GM10266 (cell line): Measurements from ENCODE around the gene ALX3.
A peak's percentile ranks its signal among the peaks of the same experiment; 100 is the strongest.
"Not testable (repeated sequence)": the region's sequence is repeated elsewhere in the genome, so short reads cannot be mapped to it uniquely, and the experiment has no call there.

Source experiments
- DNase-seq: peaks from one replicate; pipeline ENCODE4 v3.0.0; 2012; ENCODE audit errors: extremely low spot score
- CTCF ChIP-seq: IDR thresholded peaks from 2 replicates; pipeline ENCODE4 v1.5.1; 2012; ENCODE audit warnings: mild to moderate bottlenecking, low read depth; ENCODE audit not compliant: control insufficient read depth, insufficient read depth; ENCODE audit errors: missing control alignments

Gene ALX3

GRCh38 chr1:110083866-110084226 lies 13.4 kb upstream of the ALX3 start:
- TF ChIP-seq CTCF, result no peak
- no peak for DNase-seq

GRCh38 chr1:110083061-110083865 lies 12.8 kb upstream of the ALX3 start:
- peak; percentile 47 for DNase-seq
- no peak for TF ChIP-seq CTCF

GRCh38 chr1:110082477-110082876 lies 12.0 kb upstream of the ALX3 start:
- TF ChIP-seq CTCF, result no peak

GRCh38 chr1:110081061-110081460 lies 10.6 kb upstream of the ALX3 start:
- no peak for TF ChIP-seq CTCF
- DNase-seq, result no peak

More at GRCh38 chr1:110082477-110082876, 12.0 kb upstream of the ALX3 start:
- no peak for DNase-seq

- not testable (repeated sequence) for DNase-seq
These were observed 9.5 kb upstream of the ALX3 start for GRCh38 chr1:110079995-110080394.

GRCh38 chr1:110076789-110077500 lies 6.5 kb upstream of the ALX3 start:
- TF ChIP-seq CTCF, result no peak
- DNase-seq, result no peak

GRCh38 chr1:110074166-110074565 lies 3.7 kb upstream of the ALX3 start:
- no peak for DNase-seq
- no peak for TF ChIP-seq CTCF
